ENCODE data around the gene AXDND1. TPM values are rescaled to one million over a fixed set of nuclear protein-coding genes. Genes with fewer than 3 reads are reported as not detected.

The AXDND1 gene
- total RNA-seq, 1 donor from 2014 or later, result 0.50 TPM

GRCh38 chr1:179591592-179592580 lies 226.1 kb downstream of the AXDND1 start, which contains the start of gene TDRD5:
Gene TDRD5 (plus strand): TSS chr1:179591832. CDS start chr1:179592616, 784 bp downstream.
- no peak for DNase-seq (ENCODE audit: low read depth)
- Histone ChIP-seq H3K27me3 (ENCODE audit: control insufficient read depth, insufficient read depth, low read length) (peaks cover 16% of the 10 kb centered on the region), H3K36me3 (ENCODE audit: control insufficient read depth, insufficient read depth, low read length) (no peaks in the 10 kb centered on the region), H3K4me3 (ENCODE audit: low read depth, low read length) (peak within 1 kb of the TSS; percentile 15)
- TF ChIP-seq CTCF (IDR thresholded peaks at IDR 0.05; ENCODE audit: insufficient read depth, low read length, poor library complexity, severe bottlenecking), result no peak

GRCh38 chr1:179598631-179599030 lies 232.9 kb downstream of the AXDND1 start:
- DNase-seq (ENCODE audit: low read depth), result no peak
- peaks cover under 1% of the 10 kb centered on the region for H3K27me3 ChIP-seq (ENCODE audit: control insufficient read depth, insufficient read depth, low read length)
- TF ChIP-seq CTCF (IDR thresholded peaks at IDR 0.05; ENCODE audit: insufficient read depth, low read length, poor library complexity, severe bottlenecking), result no peak

GRCh38 chr1:179599623-179600249 lies 234.0 kb downstream of the AXDND1 start:
- Histone ChIP-seq H3K36me3 (ENCODE audit: control insufficient read depth, insufficient read depth, low read length) (no peaks in the 10 kb centered on the region), H3K4me3 (ENCODE audit: low read depth, low read length) (no peak overlapping the region), H3K27me3 (ENCODE audit: control insufficient read depth, insufficient read depth, low read length) (no peaks in the 10 kb centered on the region)
- TF ChIP-seq CTCF (IDR thresholded peaks at IDR 0.05; ENCODE audit: insufficient read depth, low read length, poor library complexity, severe bottlenecking), result peak; percentile 54
- DNase-seq (ENCODE audit: low read depth), result no peak

More at GRCh38 chr1:179598631-179599030, 232.9 kb downstream of the AXDND1 start:
- H3K4me3 ChIP-seq (ENCODE audit: low read depth, low read length), result no peak overlapping the region
- H3K36me3 ChIP-seq (ENCODE audit: control insufficient read depth, insufficient read depth, low read length), result no peaks in the 10 kb centered on the region

GRCh38 chr1:179601093-179601492 lies 235.3 kb downstream of the AXDND1 start:
- Histone ChIP-seq H3K4me3 (ENCODE audit: low read depth, low read length) (no peak overlapping the region), H3K27me3 (ENCODE audit: control insufficient read depth, insufficient read depth, low read length) (no peaks in the 10 kb centered on the region), H3K36me3 (ENCODE audit: control insufficient read depth, insufficient read depth, low read length) (no peaks in the 10 kb centered on the region)
- TF ChIP-seq CTCF (IDR thresholded peaks at IDR 0.05; ENCODE audit: insufficient read depth, low read length, poor library complexity, severe bottlenecking), result no peak
- no peak for DNase-seq (ENCODE audit: low read depth)

Other genes with a start within 250 kb of the AXDND1 start
- gene ABL2, start 136.3 kb upstream of the AXDND1 start, total RNA-seq, result 45.8 and 47.4 TPM in 2 replicates
- gene SOAT1, start 72.2 kb upstream of the AXDND1 start, total RNA-seq, result 34.2 and 38.1 TPM in 2 replicates
- gene NPHS2, start 210.0 kb downstream of the AXDND1 start, total RNA-seq, result 1.7 and 2.5 TPM in 2 replicates
- 0.34 and 0.54 TPM in 2 replicates for gene TDRD5, start 225.9 kb downstream of the AXDND1 start, total RNA-seq